GM18867 (cell line): ENCODE data around the gene C1orf198.
"Not testable (repeated sequence)": the region's sequence is repeated elsewhere in the genome, so short reads cannot be mapped to it uniquely, and the experiment has no call there.

Source experiments
- ATAC-seq: cut with Tn5 transposase; IDR thresholded peaks from one replicate; pipeline ENCODE4 v1.9.1; 2021; ENCODE audit warnings: mild to moderate bottlenecking, moderate library complexity; ENCODE audit not compliant: unreplicated experiment

Gene C1orf198

GRCh38 chr1:230861970-230862595, 6.2 kb downstream of the C1orf198 start:
- no peak for ATAC-seq

GRCh38 chr1:230861489-230861888, 6.8 kb downstream of the C1orf198 start:
- no peak for ATAC-seq

GRCh38 chr1:230860617-230861384, 7.5 kb downstream of the C1orf198 start:
- no peak for ATAC-seq

- no peak for ATAC-seq
Observed at GRCh38 chr1:230858918-230859729, 9.2 kb downstream of the C1orf198 start.

GRCh38 chr1:230858236-230858820, 10.0 kb downstream of the C1orf198 start:
- no peak for ATAC-seq

- ATAC-seq, result no peak
Observed at GRCh38 chr1:230857822-230858221, 10.5 kb downstream of the C1orf198 start.

GRCh38 chr1:230857077-230857476, 11.2 kb downstream of the C1orf198 start:
- ATAC-seq, result no peak

- no peak for ATAC-seq
Observed at GRCh38 chr1:230855886-230856285, 12.4 kb downstream of the C1orf198 start.

- no peak for ATAC-seq
Observed at GRCh38 chr1:230854423-230854822, 13.9 kb downstream of the C1orf198 start.

GRCh38 chr1:230853731-230854130, 14.6 kb downstream of the C1orf198 start:
- no peak for ATAC-seq

GRCh38 chr1:230852959-230853358, 15.4 kb downstream of the C1orf198 start:
- ATAC-seq, result no peak

GRCh38 chr1:230851291-230851691, 17.0 kb downstream of the C1orf198 start:
- no peak for ATAC-seq

- ATAC-seq, result no peak
Observed at GRCh38 chr1:230850547-230850946, 17.8 kb downstream of the C1orf198 start.

- ATAC-seq, result no peak
Observed at GRCh38 chr1:230849451-230850224, 18.7 kb downstream of the C1orf198 start.

GRCh38 chr1:230848235-230848634, 20.1 kb downstream of the C1orf198 start:
- no peak for ATAC-seq

- ATAC-seq, result not testable (repeated sequence)
Observed at GRCh38 chr1:230845184-230845583, 23.1 kb downstream of the C1orf198 start.

GRCh38 chr1:230844561-230844960, 23.8 kb downstream of the C1orf198 start:
- ATAC-seq, result no peak

GRCh38 chr1:230843503-230844309, 24.6 kb downstream of the C1orf198 start:
- ATAC-seq, result no peak

- no peak for ATAC-seq
Observed at GRCh38 chr1:230842801-230843200, 25.5 kb downstream of the C1orf198 start.

GRCh38 chr1:230839173-230839572, 29.1 kb downstream of the C1orf198 start:
- ATAC-seq, result no peak
